ENCODE measurements around the gene CASQ1.

- no peak for TF ChIP-seq CTCF (IDR thresholded peaks at IDR 0.05; ENCODE audit: extremely low read depth in 1 of 2, insufficient read depth in 1 of 2, low read depth in 1 of 2, low read length in 2 of 2)
- TF ChIP-seq EZH2 (IDR thresholded peaks at IDR 0.05; ENCODE audit: borderline replicate concordance, low read depth, low read length, severe bottlenecking): no peak
- no peak for TF ChIP-seq POLR2AphosphoS5 (IDR thresholded peaks at IDR 0.05; ENCODE audit: insufficient read depth, low read depth, low read length)
- no peak for TF ChIP-seq POLR2A (IDR thresholded peaks at IDR 0.05; ENCODE audit: low read depth, low read length)
- TF ChIP-seq MAX (IDR thresholded peaks at IDR 0.05; ENCODE audit: insufficient read depth, insufficient read length): no peak
- TF ChIP-seq FOS (IDR thresholded peaks at IDR 0.05; ENCODE audit: borderline replicate concordance, insufficient read depth, low read length): no peak
- no peak for TF ChIP-seq MYC (IDR thresholded peaks at IDR 0.05; ENCODE audit: low read depth, low read length)
- no peak for TF ChIP-seq JUN (IDR thresholded peaks at IDR 0.05; ENCODE audit: borderline replicate concordance, insufficient read depth, insufficient read length, low read depth)
- TF ChIP-seq GATA2 (IDR thresholded peaks at IDR 0.05; ENCODE audit: insufficient read depth, insufficient read length, low read depth, low read length): no peak
Observed at GRCh38 chr1:160239582-160240299, 49.4 kb downstream of the CASQ1 start.
